ENCODE measurements around the gene LNX2. TPM values are rescaled to one million over a fixed set of nuclear protein-coding genes. Genes with fewer than 3 reads are reported as not detected.

LNX2 gene
- total and polyA plus RNA-seq, 3 experiments from 2014 or later: 4.4 to 5.0 (median 4.7) TPM

- Histone ChIP-seq H3K36me3 (ENCODE audit: insufficient read depth, low read length) (peaks cover 3% of the 10 kb centered on the region), H3K4me3 (ENCODE audit: low read length) (no peak overlapping the region), H3K9me3 (ENCODE audit: low read length) (no peaks in the 10 kb centered on the region), H3K27me3 (ENCODE audit: insufficient read depth, low read length, poor library complexity, severe bottlenecking) (no peaks in the 10 kb centered on the region), H3K27ac (ENCODE audit: low read depth, low read length) (no peak overlapping the region), H3K4me1 (ENCODE audit: insufficient read depth, low read length) (peaks cover 9% of the 10 kb centered on the region)
- peak overlapping the region in 2 of 8 donors; percentile 3 to 93 for H3K27ac Mint-ChIP-seq
- no peak overlapping the region for H3K4me3 Mint-ChIP-seq
- H3K9me3 Mint-ChIP-seq: no peaks in the 10 kb centered on the region
- H3K4me1 Mint-ChIP-seq: peaks cover 72 to 90% (median 90%) of the 10 kb centered on the region in 3 donors
- H3K36me3 Mint-ChIP-seq: peaks cover 0 to 59% (median 17%) of the 10 kb centered on the region in 3 donors
- H3K27me3 Mint-ChIP-seq: no peaks in the 10 kb centered on the region
- POLR2A ChIA-PET: interaction anchor here (0.6 kb wide), 1 partner anchor 206 kb away, joined by 4 read pairs; no protein-coding TSS in a partner anchor
- no peak for DNase-seq
- CTCF ChIA-PET: interaction anchor here (1.1 kb wide), 1 partner anchor 95 kb away, joined by 3 read pairs; no protein-coding TSS in a partner anchor
Observed at GRCh38 chr13:27628081-27628480, 7.8 kb upstream of the LNX2 start.

GRCh38 chr13:27627380-27627779 is 7.1 kb upstream of the LNX2 start:
- Histone ChIP-seq H3K4me1 (ENCODE audit: insufficient read depth, low read length) (peaks cover 16% of the 10 kb centered on the region), H3K27ac (ENCODE audit: low read depth, low read length) (no peak overlapping the region), H3K27me3 (ENCODE audit: insufficient read depth, low read length, poor library complexity, severe bottlenecking) (no peaks in the 10 kb centered on the region), H3K4me3 (ENCODE audit: low read length) (no peak overlapping the region), H3K9me3 (ENCODE audit: low read length) (no peaks in the 10 kb centered on the region), H3K36me3 (ENCODE audit: insufficient read depth, low read length) (peaks cover 3% of the 10 kb centered on the region)
- H3K4me1 Mint-ChIP-seq: peaks cover 75 to 91% (median 90%) of the 10 kb centered on the region in 3 donors
- peak overlapping the region in 5 of 8 donors; percentile 3 to 93 (median 41) for H3K27ac Mint-ChIP-seq
- ChIA-PET CTCF (interaction anchor here (1.1 kb wide), 1 partner anchor 95 kb away, joined by 3 read pairs; no protein-coding TSS in a partner anchor), POLR2A (interaction anchor here (0.6 to 0.8 kb wide), 2 partner anchors 205 to 284 kb away, joined by 4 to 7 read pairs; no protein-coding TSS in a partner anchor)
- H3K27me3 Mint-ChIP-seq: no peaks in the 10 kb centered on the region
- no peak for DNase-seq
- no peaks in the 10 kb centered on the region for H3K9me3 Mint-ChIP-seq
- H3K36me3 Mint-ChIP-seq: peaks cover 0 to 58% (median 17%) of the 10 kb centered on the region in 3 donors
- H3K4me3 Mint-ChIP-seq: peak overlapping the region in 1 of 7 donors; percentile 30

- no peaks in the 10 kb centered on the region for H3K9me3 ChIP-seq (ENCODE audit: low read length)
- H3K27ac Mint-ChIP-seq: peak overlapping the region in 2 of 8 donors; percentile 24 to 75
- ChIA-PET CTCF (interaction anchor here (0.8 kb wide), 1 partner anchor 9 kb away, joined by 3 read pairs; no protein-coding TSS in a partner anchor), POLR2A (no interaction called here)
- no peak overlapping the region for H3K4me3 ChIP-seq (ENCODE audit: low read length)
- no peaks in the 10 kb centered on the region for H3K36me3 ChIP-seq (ENCODE audit: insufficient read depth, low read length)
- DNase-seq: no peak
- no peak overlapping the region for H3K27ac ChIP-seq (ENCODE audit: low read depth, low read length)
- H3K9me3 Mint-ChIP-seq: no peaks in the 10 kb centered on the region
- no peaks in the 10 kb centered on the region for H3K27me3 Mint-ChIP-seq
- peaks cover 19% of the 10 kb centered on the region for H3K4me1 ChIP-seq (ENCODE audit: insufficient read depth, low read length)
- H3K36me3 Mint-ChIP-seq: peaks cover 0 to 55% (median 15%) of the 10 kb centered on the region in 3 donors
- H3K4me1 Mint-ChIP-seq: peaks cover 66 to 80% (median 78%) of the 10 kb centered on the region in 3 donors
- no peak overlapping the region for H3K4me3 Mint-ChIP-seq
- H3K27me3 ChIP-seq (ENCODE audit: insufficient read depth, low read length, poor library complexity, severe bottlenecking): no peaks in the 10 kb centered on the region
Observed at GRCh38 chr13:27625839-27626238, 5.5 kb upstream of the LNX2 start.

GRCh38 chr13:27624071-27624470 is 3.7 kb upstream of the LNX2 start:
- Histone ChIP-seq H3K9me3 (ENCODE audit: low read length) (no peaks in the 10 kb centered on the region), H3K4me3 (ENCODE audit: low read length) (no peak overlapping the region), H3K4me1 (ENCODE audit: insufficient read depth, low read length) (peaks cover 26% of the 10 kb centered on the region), H3K27ac (ENCODE audit: low read depth, low read length) (no peak overlapping the region), H3K36me3 (ENCODE audit: insufficient read depth, low read length) (no peaks in the 10 kb centered on the region), H3K27me3 (ENCODE audit: insufficient read depth, low read length, poor library complexity, severe bottlenecking) (no peaks in the 10 kb centered on the region)
- no peaks in the 10 kb centered on the region for H3K9me3 Mint-ChIP-seq
- no peaks in the 10 kb centered on the region for H3K27me3 Mint-ChIP-seq
- peak overlapping the region in 4 of 7 donors; percentile 23 to 93 (median 52) for H3K4me3 Mint-ChIP-seq
- H3K36me3 Mint-ChIP-seq: peaks cover 0 to 56% (median 15%) of the 10 kb centered on the region in 3 donors
- DNase-seq: no peak
- peaks cover 66 to 78% (median 75%) of the 10 kb centered on the region in 3 donors for H3K4me1 Mint-ChIP-seq
- ChIA-PET POLR2A (no interaction called here), CTCF (no interaction called here)
- peak overlapping the region in 2 of 8 donors; percentile 59 to 93 for H3K27ac Mint-ChIP-seq

GRCh38 chr13:27622881-27623280 is 2.6 kb upstream of the LNX2 start:
- peak overlapping the region in 6 of 8 donors; percentile 82 to 96 (median 92) for H3K27ac Mint-ChIP-seq
- no peaks in the 10 kb centered on the region for H3K27me3 Mint-ChIP-seq
- peaks cover 0 to 50% (median 15%) of the 10 kb centered on the region in 3 donors for H3K36me3 Mint-ChIP-seq
- ChIA-PET CTCF (interaction anchor here (3.9 to 4.5 kb wide), 2 partner anchors 172 to 196 kb away, joined by 18 to 24 read pairs; partner anchors contain the start of gene MTIF3), POLR2A (interaction anchor here (0.8 to 1.0 kb wide), 2 partner anchors 168 to 172 kb away, joined by 3 read pairs; no protein-coding TSS in a partner anchor)
- H3K36me3 ChIP-seq (ENCODE audit: insufficient read depth, low read length): no peaks in the 10 kb centered on the region
- H3K4me3 ChIP-seq (ENCODE audit: low read length): no peak overlapping the region
- DNase-seq: no peak
- H3K9me3 ChIP-seq (ENCODE audit: low read length): no peaks in the 10 kb centered on the region
- peaks cover 69 to 78% (median 76%) of the 10 kb centered on the region in 3 donors for H3K4me1 Mint-ChIP-seq
- H3K4me1 ChIP-seq (ENCODE audit: insufficient read depth, low read length): peaks cover 34% of the 10 kb centered on the region
- H3K27ac ChIP-seq (ENCODE audit: low read depth, low read length): no peak overlapping the region
- H3K27me3 ChIP-seq (ENCODE audit: insufficient read depth, low read length, poor library complexity, severe bottlenecking): no peaks in the 10 kb centered on the region
- H3K9me3 Mint-ChIP-seq: no peaks in the 10 kb centered on the region
- peak overlapping the region; percentile 88 to 97 (median 92) for H3K4me3 Mint-ChIP-seq

- H3K27ac ChIP-seq (ENCODE audit: low read depth, low read length): peak overlapping the region; percentile 90
- Mint-ChIP-seq H3K36me3 (peaks cover 0 to 48% (median 15%) of the 10 kb centered on the region in 3 donors), H3K4me1 (peaks cover 68 to 78% (median 76%) of the 10 kb centered on the region in 3 donors), H3K27ac (peak overlapping the region; percentile 90 to 99 (median 93)), H3K9me3 (no peaks in the 10 kb centered on the region), H3K4me3 (peak overlapping the region; percentile 88 to 97 (median 92)), H3K27me3 (no peaks in the 10 kb centered on the region)
- H3K9me3 ChIP-seq (ENCODE audit: low read length): no peaks in the 10 kb centered on the region
- peak in 1 of 5 donors; percentile 49 for DNase-seq
- H3K27me3 ChIP-seq (ENCODE audit: insufficient read depth, low read length, poor library complexity, severe bottlenecking): no peaks in the 10 kb centered on the region
- peaks cover 34% of the 10 kb centered on the region for H3K4me1 ChIP-seq (ENCODE audit: insufficient read depth, low read length)
- ChIA-PET CTCF (interaction anchor here (2.4 to 4.5 kb wide), 3 partner anchors 46 to 196 kb away, joined by 5 to 24 read pairs (median 18); partner anchors contain the start of gene MTIF3), POLR2A (interaction anchor here (0.6 to 1.0 kb wide), 3 partner anchors 167 to 175 kb away, joined by 3 read pairs; no protein-coding TSS in a partner anchor)
- no peaks in the 10 kb centered on the region for H3K36me3 ChIP-seq (ENCODE audit: insufficient read depth, low read length)
- H3K4me3 ChIP-seq (ENCODE audit: low read length): peak overlapping the region; percentile 90
Observed at GRCh38 chr13:27622102-27622820, 1.9 kb upstream of the LNX2 start.

GRCh38 chr13:27621366-27622101 is 1.2 kb upstream of the LNX2 start, which contains the start of gene POLR1D:
POLR1D (plus strand) TSS chr13:27621892; CDS start chr13:27621984, 92 bp downstream.
- H3K9me3 Mint-ChIP-seq: no peaks in the 10 kb centered on the region
- no peaks in the 10 kb centered on the region for H3K9me3 ChIP-seq (ENCODE audit: low read length)
- POLR2A ChIA-PET: interaction anchor here (0.8 to 2.2 kb wide), 10 partner anchors 10 to 1037 kb away, joined by 3 to 27 read pairs (median 5); partner anchors contain the start of genes GTF3A, MTIF3, PAN3 and POMP
- CTCF ChIA-PET: interaction anchor here (0.7 to 4.5 kb wide), 10 partner anchors 8 to 216 kb away, joined by 3 to 24 read pairs (median 5); partner anchors contain the start of gene MTIF3
- H3K27ac Mint-ChIP-seq: peak within 1 kb of the TSS; percentile 91 to 99 (median 98)
- H3K27me3 ChIP-seq (ENCODE audit: insufficient read depth, low read length, poor library complexity, severe bottlenecking): no peaks in the 10 kb centered on the region
- no peaks in the 10 kb centered on the region for H3K36me3 ChIP-seq (ENCODE audit: insufficient read depth, low read length)
- H3K27ac ChIP-seq (ENCODE audit: low read depth, low read length): peak within 1 kb of the TSS; percentile 90
- peak within 1 kb of the TSS; percentile 90 to 97 (median 95) for H3K4me3 Mint-ChIP-seq
- H3K27me3 Mint-ChIP-seq: no peaks in the 10 kb centered on the region
- peaks cover 63 to 74% (median 73%) of the 10 kb centered on the region in 3 donors for H3K4me1 Mint-ChIP-seq
- DNase-seq: peak; percentile 75 to 92 (median 86)
- peak within 1 kb of the TSS; percentile 90 for H3K4me3 ChIP-seq (ENCODE audit: low read length)
- H3K4me1 ChIP-seq (ENCODE audit: insufficient read depth, low read length): peaks cover 34% of the 10 kb centered on the region
- H3K36me3 Mint-ChIP-seq: peaks cover 0 to 44% (median 15%) of the 10 kb centered on the region in 3 donors
